ENCODE results near the gene CD8A. TPM values are rescaled to one million over a fixed set of nuclear protein-coding genes. Genes with fewer than 3 reads are reported as not detected.

CD8A gene
- total and polyA plus RNA-seq, 10 of the 15 experiments (the other 5 are each of a cell fraction or from before 2014, with no cell fraction given), result 0.15 to 0.43 TPM; not detected in 8

DNA sequence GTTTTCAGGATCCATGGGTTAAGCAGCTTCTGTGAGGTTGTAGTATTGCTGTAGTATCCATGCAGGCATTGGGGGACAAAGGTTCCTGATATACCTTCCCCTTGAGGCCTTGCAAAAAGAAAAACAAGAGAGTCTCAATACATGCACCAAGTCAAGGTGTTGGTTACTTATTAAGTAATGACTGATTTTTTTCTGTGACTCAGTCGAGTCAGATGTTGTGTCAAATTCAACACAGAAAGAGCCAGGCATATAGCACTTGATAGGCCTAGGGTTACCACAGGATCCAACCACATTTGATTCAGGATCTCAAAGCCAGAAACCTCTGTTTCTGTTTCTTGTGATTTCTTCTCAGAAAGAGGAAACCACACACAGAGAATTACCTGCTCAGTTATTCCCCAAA, 24.9 kb upstream of the CD8A start:
- RAD21 ChIA-PET (ENCODE audit: unreplicated experiment), result no interaction called here
- Histone ChIP-seq H3K36me3 (ENCODE audit: control insufficient read depth in 2 of 2, insufficient read depth in 2 of 2, low read length in 1 of 2) (no peaks in the 10 kb centered on the region), H2AFZ (ENCODE audit: control insufficient read depth, low read depth, low read length) (no peak overlapping the region), H4K20me1 (ENCODE audit: control insufficient read depth, insufficient read depth) (no peaks in the 10 kb centered on the region), H3K79me2 (ENCODE audit: control insufficient read depth, insufficient read depth, low read length) (no peaks in the 10 kb centered on the region), H3K4me1 (ENCODE audit: control insufficient read depth, insufficient read depth, low read length) (no peaks in the 10 kb centered on the region), H3K27ac (ENCODE audit: control insufficient read depth, insufficient read depth) (no peak overlapping the region), H3K4me2 (ENCODE audit: control insufficient read depth, insufficient read depth) (no peak overlapping the region), H3K9ac (ENCODE audit: control insufficient read depth, insufficient read depth, low read length) (no peak overlapping the region), H3K9me3 (replicated peaks; ENCODE audit: control insufficient read depth, insufficient read depth, low read length) (no peaks in the 10 kb centered on the region), H3K4me3 (no peak overlapping the region), H3K27me3 (replicated peaks in 1 of 2; ENCODE audit: control insufficient read depth in 2 of 2, insufficient read depth in 2 of 2, low read length in 1 of 2) (peaks cover 0 to 2% of the 10 kb centered on the region in 2 experiments; a peak in 1 of 4 replicates)
- POLR2A ChIA-PET, result no interaction called here
- DNase-seq (ENCODE audit: low read depth, low spot score), result no peak
- no TSS peak for BruUV-seq (replicated peaks)
- no peak for FAIRE-seq
- WGBS (ENCODE audit: insufficient coverage, insufficient replicate concordance, low lambda C conversion rate, missing lambda C conversion rate), result 0% methylated on average over 1 of the region's 1 CpG
- SMC1A ChIA-PET (ENCODE audit: uncharacterized antibody, unreplicated experiment), result no interaction called here
- CTCF ChIA-PET, result no interaction called here
- intact Hi-C loops (cut with micrococcal nuclease; ENCODE audit: unreplicated experiment) (no loop called here), in situ Hi-C loops (cut with MboI) (loop anchor here (25.0 kb wide), 1 partner anchor 397 kb away; no protein-coding TSS in a partner anchor)
- no peak for ATAC-seq
- TF ChIP-seq STAT3 (IDR thresholded peaks at IDR 0.05; ENCODE audit: low read depth, low read length) (no peak), POLR2AphosphoS2 (IDR thresholded peaks at IDR 0.05; ENCODE audit: low read depth, low read length) (no peak), NRF1 (conservative IDR thresholded peaks at IDR 0.05; ENCODE audit: low read depth, low read length) (no peak), BCL11A (IDR thresholded peaks at IDR 0.05; ENCODE audit: low read depth, low read length) (no peak), RFX5 (IDR thresholded peaks at IDR 0.05; ENCODE audit: low read depth, low read length) (no peak), EZH2 (IDR thresholded peaks at IDR 0.05; ENCODE audit: borderline replicate concordance, control insufficient read depth, low read depth, low read length) (no peak), SIX5 (IDR thresholded peaks at IDR 0.05; ENCODE audit: low read depth, low read length, severe bottlenecking) (no peak), DPF2 (IDR thresholded peaks at IDR 0.05) (no peak), ZNF622 (IDR thresholded peaks at IDR 0.05) (no peak), TCF7 (IDR thresholded peaks at IDR 0.05; ENCODE audit: borderline replicate concordance) (no peak), NR2F1 (conservative IDR thresholded peaks at IDR 0.05) (no peak), RELA (IDR thresholded peaks at IDR 0.05; ENCODE audit: borderline replicate concordance, partially characterized antibody) (no peak), SRF (IDR thresholded peaks at IDR 0.05; ENCODE audit: low read depth in 2 of 2, low read length in 2 of 2) (no peak), NBN (IDR thresholded peaks at IDR 0.05) (no peak), CBFB (IDR thresholded peaks at IDR 0.05; ENCODE audit: low read depth) (no peak), POLR2AphosphoS5 (IDR thresholded peaks at IDR 0.05; ENCODE audit: low read length) (no peak), JUND (IDR thresholded peaks at IDR 0.05; ENCODE audit: low read depth, low read length) (no peak)
